GM08714 (cell line): ENCODE data around the gene CASP14.
"Not testable (repeated sequence)": the region's sequence is repeated elsewhere in the genome, so short reads cannot be mapped to it uniquely, and the experiment has no call there.

ENCODE experiments used
- H3K4me3 ChIP-seq: fragments of 200-500 bp; sonication (Bioruptor generic); 2 replicates; pipeline ENCODE4 v1.5.1; 2014; ENCODE audit warnings: mild to moderate bottlenecking, low read length, inconsistent platforms
- ZNF274 ChIP-seq: IDR thresholded peaks from 2 replicates; pipeline ENCODE4 v1.6.1; 2012; ENCODE audit warnings: mild to moderate bottlenecking, low read depth, low read length

CASP14 gene, protein sequence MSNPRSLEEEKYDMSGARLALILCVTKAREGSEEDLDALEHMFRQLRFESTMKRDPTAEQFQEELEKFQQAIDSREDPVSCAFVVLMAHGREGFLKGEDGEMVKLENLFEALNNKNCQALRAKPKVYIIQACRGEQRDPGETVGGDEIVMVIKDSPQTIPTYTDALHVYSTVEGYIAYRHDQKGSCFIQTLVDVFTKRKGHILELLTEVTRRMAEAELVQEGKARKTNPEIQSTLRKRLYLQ

DNA sequence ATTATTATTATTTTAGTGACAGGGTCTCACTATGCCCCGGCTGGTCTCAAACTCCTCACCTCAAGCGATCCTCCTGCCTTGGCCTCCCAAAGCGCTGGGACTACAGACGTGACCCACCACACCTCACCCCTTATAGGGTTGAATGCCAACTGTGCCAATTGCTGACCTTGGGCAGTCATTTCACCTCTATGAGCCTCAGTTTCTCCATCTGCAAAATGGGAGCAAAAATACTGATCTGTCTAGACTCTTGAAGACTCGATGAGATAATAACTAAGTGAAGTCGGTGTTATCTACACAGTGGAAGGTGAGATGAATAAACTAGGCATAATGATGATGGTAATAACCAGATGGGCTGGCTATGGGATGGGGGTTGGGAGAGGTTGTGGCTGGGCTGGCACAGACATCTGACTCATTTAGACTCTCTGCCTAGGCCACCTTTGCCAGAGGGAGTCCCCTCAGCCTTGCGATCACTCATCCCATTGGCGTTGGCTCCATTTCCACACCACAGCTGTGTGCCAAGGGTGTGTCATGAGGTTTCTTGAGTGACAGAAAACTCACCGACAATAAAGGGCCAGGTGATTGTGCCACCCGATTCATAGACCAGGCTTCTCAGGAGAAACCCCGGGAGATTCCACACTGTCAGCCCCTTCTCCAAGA lies at the start of gene CASP14:
CASP14 (plus strand) TSS at position 596 of the 657 bp plus-strand sequence. CDS start 2,772 bp downstream, outside the sequence.
- H3K4me3 ChIP-seq, result no peak within 1 kb of the TSS
- TF ChIP-seq ZNF274, result no peak

- no peak overlapping the region for H3K4me3 ChIP-seq
- no peak for TF ChIP-seq ZNF274
These were observed 41.0 kb upstream of the CASP14 start for GRCh38 chr19:15008308-15008707.

DNA sequence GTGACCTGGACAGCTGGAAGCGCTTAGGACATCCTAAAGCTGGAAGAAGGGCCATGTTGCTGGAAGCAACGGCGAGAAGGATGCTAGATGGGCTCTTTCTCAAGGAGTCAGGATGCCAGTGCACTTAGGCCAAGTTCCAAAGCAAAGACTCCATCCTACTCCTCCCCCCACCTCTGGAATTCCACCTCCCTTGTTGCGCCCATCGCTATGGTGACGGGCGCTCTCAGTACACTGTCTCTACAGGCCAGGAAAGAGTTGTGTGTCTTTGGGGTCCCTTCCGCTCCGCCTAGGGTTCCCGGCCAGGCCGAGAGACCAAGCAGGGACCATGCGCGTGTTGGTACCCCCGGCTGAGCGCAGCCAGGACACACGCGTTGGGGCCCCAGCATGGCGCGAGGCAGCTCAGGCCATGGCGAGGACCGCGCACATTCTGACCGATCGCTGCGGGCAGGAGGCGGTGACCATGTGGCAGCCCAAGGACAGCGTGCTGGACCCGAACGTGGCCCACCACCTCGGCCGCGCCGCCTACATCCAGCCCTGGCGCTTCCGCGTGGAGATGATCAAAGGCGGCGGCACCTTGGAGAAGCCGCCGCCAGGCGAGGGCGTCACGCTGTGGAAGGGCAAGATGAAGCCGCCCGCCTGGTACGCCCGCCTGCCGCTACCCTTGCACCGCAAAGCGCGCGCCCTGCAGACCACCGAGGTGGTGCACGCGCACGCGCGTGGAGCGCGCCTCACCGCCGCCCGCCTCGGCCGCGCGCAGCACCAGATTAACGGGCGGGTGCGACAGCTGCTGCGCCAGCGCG lies 38.6 kb upstream of the CASP14 start:
- no peak overlapping the region for H3K4me3 ChIP-seq
- TF ChIP-seq ZNF274, result no peak

GRCh38 chr19:15014579-15014978 lies 34.7 kb upstream of the CASP14 start:
- no peak for TF ChIP-seq ZNF274
- H3K4me3 ChIP-seq, result no peak overlapping the region

DNA sequence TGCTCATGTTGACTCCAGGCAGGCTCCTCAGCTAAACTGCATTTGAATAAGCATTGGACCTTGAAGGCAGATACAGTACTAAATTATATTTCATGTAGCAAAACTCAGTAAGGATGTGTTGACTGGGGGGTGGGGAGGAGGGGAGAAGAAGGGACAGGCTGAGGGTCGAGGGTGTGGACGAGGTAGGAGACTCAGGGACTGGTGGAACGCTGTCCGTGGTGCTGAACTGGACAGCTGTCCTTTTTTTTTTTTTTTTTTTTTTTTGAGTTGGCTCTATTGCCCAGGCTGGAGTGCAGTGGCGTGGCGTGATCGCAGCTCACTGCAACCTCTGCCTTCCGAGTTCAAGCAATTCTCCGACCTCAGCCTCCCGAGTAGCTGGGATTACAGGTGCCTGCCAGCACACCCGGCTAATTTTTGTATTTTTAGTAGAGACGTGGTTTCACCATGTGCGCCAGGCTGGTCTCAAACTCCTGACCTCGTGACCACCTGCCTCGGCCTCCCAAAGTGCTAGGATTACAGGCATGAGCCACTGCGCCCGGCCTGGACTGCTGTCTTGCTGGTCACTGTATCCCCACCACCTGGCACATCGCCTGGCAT lies 33.2 kb upstream of the CASP14 start:
- no peak for TF ChIP-seq ZNF274

DNA sequence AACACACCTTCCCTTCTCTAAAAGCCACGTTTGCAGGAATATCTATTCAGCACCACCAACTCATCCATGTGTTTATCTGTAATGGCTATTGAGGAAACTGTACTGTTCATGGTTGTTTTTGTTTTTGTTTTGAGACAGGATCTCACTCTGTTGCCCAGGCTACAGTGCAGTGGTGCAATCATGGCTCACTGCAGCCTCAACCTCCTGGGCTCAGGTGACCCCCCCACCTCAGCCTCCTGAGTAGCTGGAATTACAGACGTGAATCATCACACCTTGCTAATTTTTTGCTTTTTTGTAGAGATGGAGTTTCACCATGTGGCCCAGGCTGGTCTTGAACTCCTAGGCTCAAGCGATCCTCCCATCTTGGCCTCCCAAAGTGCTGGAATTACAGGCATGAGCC lies 30.4 kb upstream of the CASP14 start:
- H3K4me3 ChIP-seq, result not testable (repeated sequence)

More for the DNA sequence above, 33.2 kb upstream of the CASP14 start:
- H3K4me3 ChIP-seq, result no peak overlapping the region

GRCh38 chr19:15021286-15022007 lies 27.8 kb upstream of the CASP14 start:
- no peak for TF ChIP-seq ZNF274

DNA sequence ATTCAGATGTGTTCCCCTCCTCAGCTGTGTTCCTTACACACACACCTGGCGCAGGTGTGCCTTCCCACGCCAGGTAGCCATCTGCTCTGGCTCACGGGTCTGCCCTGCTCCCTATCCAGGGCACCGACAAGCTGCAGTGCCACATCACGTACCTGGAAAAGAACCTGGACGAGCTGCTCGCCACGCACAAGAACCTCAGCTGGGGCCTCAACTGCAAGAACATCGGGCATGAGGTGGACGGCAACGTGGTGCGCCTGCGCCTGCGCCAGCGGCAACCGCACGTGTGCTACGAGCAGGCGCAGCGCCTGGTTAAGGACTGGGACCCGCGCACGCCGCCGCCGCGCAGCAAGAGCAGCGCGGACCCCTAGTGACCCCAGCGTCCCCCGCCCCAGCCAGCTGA lies 26.5 kb upstream of the CASP14 start:
- no peak overlapping the region for H3K4me3 ChIP-seq
- TF ChIP-seq ZNF274, result no peak

More at GRCh38 chr19:15021286-15022007, 27.8 kb upstream of the CASP14 start:
- H3K4me3 ChIP-seq, result no peak overlapping the region

- TF ChIP-seq ZNF274, result no peak
- no peak overlapping the region for H3K4me3 ChIP-seq
These were observed 24.1 kb upstream of the CASP14 start for GRCh38 chr19:15025217-15025616.

- no peak overlapping the region for H3K4me3 ChIP-seq
- no peak for TF ChIP-seq ZNF274
These were observed 20.8 kb upstream of the CASP14 start for GRCh38 chr19:15028490-15028889.

- TF ChIP-seq ZNF274, result no peak
- H3K4me3 ChIP-seq, result no peak overlapping the region
These were observed 17.6 kb upstream of the CASP14 start for GRCh38 chr19:15031675-15032074.

DNA sequence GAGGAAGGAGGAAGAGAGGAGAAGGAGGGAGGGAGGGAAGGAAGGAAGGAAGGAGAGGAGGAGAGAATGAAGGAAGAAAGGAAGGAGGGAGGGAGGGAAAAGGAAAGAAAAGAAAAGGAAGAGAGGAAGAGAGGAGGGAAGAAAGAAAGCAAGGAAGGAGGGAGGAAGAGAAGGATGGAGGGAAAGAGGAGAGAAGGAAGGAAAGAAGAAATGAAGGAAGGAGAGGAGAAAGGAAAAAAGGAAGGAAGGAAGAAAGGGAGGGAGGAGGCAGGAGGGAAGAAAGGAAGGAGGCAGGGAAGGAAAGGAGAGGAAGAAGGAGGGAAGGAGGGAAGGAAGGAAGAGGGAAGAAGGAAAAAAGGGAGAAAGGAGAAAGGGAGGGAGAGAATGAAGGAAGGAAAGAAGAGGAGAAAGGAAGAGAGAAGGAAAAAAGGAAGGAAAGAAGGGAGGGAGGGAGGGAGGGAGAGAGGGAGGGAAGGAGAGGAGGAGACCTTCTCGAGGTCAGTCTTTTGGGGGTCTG lies 13.4 kb upstream of the CASP14 start:
- no peak for TF ChIP-seq ZNF274
- H3K4me3 ChIP-seq, result no peak overlapping the region

DNA sequence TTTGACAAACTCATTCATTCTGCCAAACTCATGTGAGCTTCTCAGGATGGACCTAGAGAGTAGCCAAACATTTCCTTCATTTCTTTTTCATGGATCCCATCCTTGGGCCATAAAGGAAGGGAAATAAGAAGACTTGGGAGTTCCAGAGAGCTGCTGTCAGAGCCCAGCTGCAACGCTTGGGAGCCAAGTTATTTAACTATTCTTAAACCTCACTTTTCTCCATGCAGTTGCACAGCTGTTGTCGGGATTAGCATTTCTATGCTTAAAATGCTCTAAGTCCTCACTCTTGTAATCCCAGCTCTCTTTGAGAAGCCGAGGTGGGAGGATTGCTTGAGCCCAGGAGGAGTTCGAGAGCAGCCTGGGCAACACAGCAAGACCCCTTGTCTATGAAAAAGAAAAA lies 11.7 kb upstream of the CASP14 start:
- H3K4me3 ChIP-seq, result no peak overlapping the region
- TF ChIP-seq ZNF274, result no peak

DNA sequence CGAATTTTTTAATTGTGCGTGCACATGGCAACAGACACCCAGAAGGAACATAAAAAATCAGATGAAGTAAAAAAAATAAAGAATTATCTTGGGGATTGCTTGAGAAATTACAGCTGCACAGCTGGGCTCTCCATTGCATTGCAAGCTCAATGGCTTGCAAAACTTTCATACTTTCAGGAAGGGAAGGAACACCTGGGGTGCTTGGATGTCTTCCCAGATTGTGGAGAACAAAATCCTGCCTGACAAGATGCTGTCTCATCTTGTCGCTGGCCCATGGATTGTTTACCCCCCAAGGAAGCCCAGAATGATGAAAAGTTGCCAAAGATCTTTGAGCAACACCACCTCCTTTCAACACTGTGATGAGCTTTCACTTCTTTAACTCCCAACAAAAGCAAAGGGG lies 11.0 kb upstream of the CASP14 start:
- no peak for TF ChIP-seq ZNF274
- H3K4me3 ChIP-seq, result no peak overlapping the region

GRCh38 chr19:15042003-15042402 lies 7.3 kb upstream of the CASP14 start:
- H3K4me3 ChIP-seq, result no peak overlapping the region
- no peak for TF ChIP-seq ZNF274
